ENCODE results near the gene ANKRD9. TPM values are rescaled to one million over a fixed set of nuclear protein-coding genes. Genes with fewer than 3 reads are reported as not detected.
A peak's percentile ranks its signal among the peaks of the same experiment; 100 is the strongest.

ANKRD9 gene
- total and polyA plus RNA-seq, 2 of the 13 experiments (the other 11 are each of a cell fraction or from before 2014, with no cell fraction given), result 10.0 to 15.0 TPM

GRCh38 chr14:102525219-102525928 lies 15.8 kb upstream of the ANKRD9 start (continued):
- no peak for TF ChIP-seq NAIF1 (CRISPR knock-in tag; IDR thresholded peaks at IDR 0.05; ENCODE audit: borderline replicate concordance)
- no peak for TF ChIP-seq JDP2 (CRISPR knock-in tag; IDR thresholded peaks at IDR 0.05; ENCODE audit: borderline replicate concordance)
- no peak for TF ChIP-seq POLR2A (IDR thresholded peaks at IDR 0.05; ENCODE audit: insufficient read depth in 1 of 2, low read depth in 2 of 2, low read length in 2 of 2)
- no peak for TF ChIP-seq IKZF4 (CRISPR knock-in tag; IDR thresholded peaks at IDR 0.05; ENCODE audit: borderline replicate concordance, low read depth, not compliant biosample characterization)
- no peak for TF ChIP-seq ZNF225 (CRISPR knock-in tag; IDR thresholded peaks at IDR 0.05)
- TF ChIP-seq ZC3H4 (CRISPR knock-in tag; IDR thresholded peaks at IDR 0.05; ENCODE audit: borderline replicate concordance), result no peak
- peak; percentile 1; the same call in 1 of the 2 replicates for TF ChIP-seq RFX3 (CRISPR knock-in tag; IDR thresholded peaks at IDR 0.05)
- TF ChIP-seq SP1 (IDR thresholded peaks at IDR 0.05), result no peak
- TF ChIP-seq SP1 (CRISPR knock-in tag; IDR thresholded peaks at IDR 0.05), result no peak
- TF ChIP-seq GABPA (IDR thresholded peaks at IDR 0.05; ENCODE audit: low read depth, low read length), result no peak
- peak; percentile 46; the same call in 1 of the 2 replicates for TF ChIP-seq GABPA (CRISPR knock-in tag; IDR thresholded peaks at IDR 0.05; ENCODE audit: low read depth)
- no peak for TF ChIP-seq THYN1 (CRISPR knock-in tag; IDR thresholded peaks at IDR 0.05; ENCODE audit: borderline replicate concordance, low read depth)
- no peak for TF ChIP-seq PLRG1 (conservative IDR thresholded peaks at IDR 0.05)
- TF ChIP-seq ZSCAN29 (CRISPR knock-in tag; conservative IDR thresholded peaks at IDR 0.05), result peak; percentile 99
- no peak for TF ChIP-seq TOPORS (CRISPR knock-in tag; IDR thresholded peaks at IDR 0.05)
- 0 out of 2 replicates have a peak, but pooled peaks have one; percentile 14 for TF ChIP-seq TGIF2 (CRISPR knock-in tag; IDR thresholded peaks at IDR 0.05)
- no peak for TF ChIP-seq NCOA5 (CRISPR knock-in tag; IDR thresholded peaks at IDR 0.05)
- no peak for TF ChIP-seq ZSCAN9 (CRISPR knock-in tag; IDR thresholded peaks at IDR 0.05; ENCODE audit: borderline replicate concordance)
- no peak for TF ChIP-seq HNRNPK (IDR thresholded peaks at IDR 0.05; ENCODE audit: low read depth, low read length, poor library complexity, severe bottlenecking)
- no peak for TF ChIP-seq CCAR2 (optimal IDR thresholded peaks at IDR 0.05; ENCODE audit: low read depth, low read length)
- 0 out of 2 replicates have a peak, but pooled peaks have one; percentile 6 for TF ChIP-seq KLF6 (CRISPR knock-in tag; IDR thresholded peaks at IDR 0.05)
- no peak for TF ChIP-seq FOXA3 (CRISPR knock-in tag; IDR thresholded peaks at IDR 0.05)
- no peak for TF ChIP-seq MXD3 (CRISPR knock-in tag; IDR thresholded peaks at IDR 0.05)
- no peak for TF ChIP-seq TSC22D2 (CRISPR knock-in tag; IDR thresholded peaks at IDR 0.05; ENCODE audit: borderline replicate concordance)
- TF ChIP-seq PCBP2 (optimal IDR thresholded peaks at IDR 0.05; ENCODE audit: low read depth, low read length, poor library complexity, severe bottlenecking), result no peak
- no peak for TF ChIP-seq KMT2A (CRISPR knock-in tag; IDR thresholded peaks at IDR 0.05)
- no peak for TF ChIP-seq ZNF513 (CRISPR knock-in tag; conservative IDR thresholded peaks at IDR 0.05)
- TF ChIP-seq FOXM1 (CRISPR knock-in tag; IDR thresholded peaks at IDR 0.05), result no peak
- TF ChIP-seq ZNF333 (CRISPR knock-in tag; IDR thresholded peaks at IDR 0.05; ENCODE audit: borderline replicate concordance), result no peak
- no peak for TF ChIP-seq THAP11 (CRISPR knock-in tag; IDR thresholded peaks at IDR 0.05)
- TF ChIP-seq KLF12 (CRISPR knock-in tag; IDR thresholded peaks at IDR 0.05; ENCODE audit: borderline replicate concordance), result no peak
- no peak for TF ChIP-seq SNAPC2 (CRISPR knock-in tag; IDR thresholded peaks at IDR 0.05)
- no peak; the same call in 1 of the 2 replicates for TF ChIP-seq ZFP82 (CRISPR knock-in tag; IDR thresholded peaks at IDR 0.05; ENCODE audit: borderline replicate concordance)
- no peak for TF ChIP-seq ZNF367 (CRISPR knock-in tag; IDR thresholded peaks at IDR 0.05; ENCODE audit: borderline replicate concordance)
